Testis (tissue), 2 donors: ENCODE results near the gene NHLRC2.

Experiments
- POLR2A ChIP-seq: fragments of 450-650 bp; IDR thresholded peaks from one replicate; pipeline ENCODE4 v1.6.1; 2017; ENCODE audit warnings: antibody characterized with exemption, mild to moderate bottlenecking, moderate library complexity
- TF ChIP-seq, protein P1 (sequence below), 3 experiments: fragments of 450-650 bp in 2 of 3; fragments of 200-600 bp in 1 of 3; sonication (generic) in 1 of 3; IDR thresholded peaks; one replicate each; pipeline ENCODE4 v1.5.1; 2016 to 2019; ENCODE audit warnings: antibody characterized with exemption in 3 of 3, mild to moderate bottlenecking in 2 of 3, moderate library complexity in 1 of 3

DNA sequence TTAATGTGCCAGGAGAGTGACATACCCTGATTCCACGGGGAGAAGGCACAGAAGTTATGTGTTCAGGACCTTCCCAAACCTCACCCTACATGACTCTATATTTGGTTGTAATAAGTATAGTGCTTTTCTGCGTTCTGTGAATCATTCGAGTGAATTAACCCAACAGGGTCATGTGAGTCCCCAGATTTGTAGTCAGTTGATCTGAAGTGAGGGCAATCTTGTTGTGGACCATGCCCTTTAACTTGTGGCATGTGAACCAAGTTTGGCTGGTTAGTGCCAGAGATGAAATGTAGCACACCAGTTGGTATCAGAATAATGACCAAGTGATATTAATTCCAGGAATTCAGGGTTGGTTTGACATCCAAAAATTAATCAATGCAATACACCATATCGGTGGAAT is 70.2 kb downstream of the NHLRC2 start:
- TF ChIP-seq, protein P1, sequence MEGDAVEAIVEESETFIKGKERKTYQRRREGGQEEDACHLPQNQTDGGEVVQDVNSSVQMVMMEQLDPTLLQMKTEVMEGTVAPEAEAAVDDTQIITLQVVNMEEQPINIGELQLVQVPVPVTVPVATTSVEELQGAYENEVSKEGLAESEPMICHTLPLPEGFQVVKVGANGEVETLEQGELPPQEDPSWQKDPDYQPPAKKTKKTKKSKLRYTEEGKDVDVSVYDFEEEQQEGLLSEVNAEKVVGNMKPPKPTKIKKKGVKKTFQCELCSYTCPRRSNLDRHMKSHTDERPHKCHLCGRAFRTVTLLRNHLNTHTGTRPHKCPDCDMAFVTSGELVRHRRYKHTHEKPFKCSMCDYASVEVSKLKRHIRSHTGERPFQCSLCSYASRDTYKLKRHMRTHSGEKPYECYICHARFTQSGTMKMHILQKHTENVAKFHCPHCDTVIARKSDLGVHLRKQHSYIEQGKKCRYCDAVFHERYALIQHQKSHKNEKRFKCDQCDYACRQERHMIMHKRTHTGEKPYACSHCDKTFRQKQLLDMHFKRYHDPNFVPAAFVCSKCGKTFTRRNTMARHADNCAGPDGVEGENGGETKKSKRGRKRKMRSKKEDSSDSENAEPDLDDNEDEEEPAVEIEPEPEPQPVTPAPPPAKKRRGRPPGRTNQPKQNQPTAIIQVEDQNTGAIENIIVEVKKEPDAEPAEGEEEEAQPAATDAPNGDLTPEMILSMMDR (IDR thresholded peaks at IDR 0.05): no peak
- TF ChIP-seq POLR2A: no peak
